Thyroid gland (tissue), 4 donors: ENCODE results near the gene KMT2E.

Experiments used
- POLR2A ChIP-seq, 2 donors: fragments of 450-650 bp; IDR thresholded peaks; one replicate each; pipeline ENCODE4 v1.6.1; 2017; ENCODE audit warnings: antibody characterized with exemption in 2 of 2, mild to moderate bottlenecking in 2 of 2, moderate library complexity in 1 of 2
- TF ChIP-seq, protein P1 (sequence below), 6 experiments: fragments of 200-600 bp in 3 of 6; fragments of 450-650 bp in 3 of 6; sonication (generic) in 3 of 6; IDR thresholded peaks; one replicate each; pipeline ENCODE4 v1.5.1; 2016 to 2019; ENCODE audit warnings: antibody characterized with exemption in 6 of 6, mild to moderate bottlenecking in 2 of 6, inconsistent platforms in 1 of 6, moderate library complexity in 1 of 6

DNA sequence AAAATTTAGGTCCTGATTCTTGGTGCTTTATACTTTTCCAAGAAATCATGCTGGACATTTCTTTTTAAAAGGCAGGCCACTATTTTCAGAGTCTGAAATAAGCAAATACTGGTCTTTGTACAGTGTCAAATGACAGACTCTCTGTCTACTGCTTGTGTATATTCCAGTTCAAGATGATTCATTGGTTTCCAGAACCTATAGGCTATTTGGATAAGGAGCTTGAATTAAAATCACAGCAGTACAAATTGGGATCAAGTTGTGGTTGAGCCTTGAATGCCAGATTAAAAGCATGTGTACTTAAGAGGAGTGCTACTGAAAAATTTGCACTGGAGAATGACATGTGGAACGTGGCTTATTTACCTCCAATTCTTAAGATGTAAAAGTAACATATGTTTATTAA lies 10.7 kb downstream of the KMT2E start:
- TF ChIP-seq, protein P1, sequence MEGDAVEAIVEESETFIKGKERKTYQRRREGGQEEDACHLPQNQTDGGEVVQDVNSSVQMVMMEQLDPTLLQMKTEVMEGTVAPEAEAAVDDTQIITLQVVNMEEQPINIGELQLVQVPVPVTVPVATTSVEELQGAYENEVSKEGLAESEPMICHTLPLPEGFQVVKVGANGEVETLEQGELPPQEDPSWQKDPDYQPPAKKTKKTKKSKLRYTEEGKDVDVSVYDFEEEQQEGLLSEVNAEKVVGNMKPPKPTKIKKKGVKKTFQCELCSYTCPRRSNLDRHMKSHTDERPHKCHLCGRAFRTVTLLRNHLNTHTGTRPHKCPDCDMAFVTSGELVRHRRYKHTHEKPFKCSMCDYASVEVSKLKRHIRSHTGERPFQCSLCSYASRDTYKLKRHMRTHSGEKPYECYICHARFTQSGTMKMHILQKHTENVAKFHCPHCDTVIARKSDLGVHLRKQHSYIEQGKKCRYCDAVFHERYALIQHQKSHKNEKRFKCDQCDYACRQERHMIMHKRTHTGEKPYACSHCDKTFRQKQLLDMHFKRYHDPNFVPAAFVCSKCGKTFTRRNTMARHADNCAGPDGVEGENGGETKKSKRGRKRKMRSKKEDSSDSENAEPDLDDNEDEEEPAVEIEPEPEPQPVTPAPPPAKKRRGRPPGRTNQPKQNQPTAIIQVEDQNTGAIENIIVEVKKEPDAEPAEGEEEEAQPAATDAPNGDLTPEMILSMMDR (IDR thresholded peaks at IDR 0.05), result no peak
- no peak for TF ChIP-seq POLR2A (IDR thresholded peaks at IDR 0.05)
